GM19193 (cell line): Measurements from ENCODE around the gene ELOVL7.

Experiments
- POLR2A ChIP-seq: IDR thresholded peaks from 4 replicates; pipeline ENCODE4 v1.6.1; 2011; ENCODE audit not compliant: insufficient read depth, insufficient read length; ENCODE audit errors: extremely low read depth

ELOVL7 gene

DNA sequence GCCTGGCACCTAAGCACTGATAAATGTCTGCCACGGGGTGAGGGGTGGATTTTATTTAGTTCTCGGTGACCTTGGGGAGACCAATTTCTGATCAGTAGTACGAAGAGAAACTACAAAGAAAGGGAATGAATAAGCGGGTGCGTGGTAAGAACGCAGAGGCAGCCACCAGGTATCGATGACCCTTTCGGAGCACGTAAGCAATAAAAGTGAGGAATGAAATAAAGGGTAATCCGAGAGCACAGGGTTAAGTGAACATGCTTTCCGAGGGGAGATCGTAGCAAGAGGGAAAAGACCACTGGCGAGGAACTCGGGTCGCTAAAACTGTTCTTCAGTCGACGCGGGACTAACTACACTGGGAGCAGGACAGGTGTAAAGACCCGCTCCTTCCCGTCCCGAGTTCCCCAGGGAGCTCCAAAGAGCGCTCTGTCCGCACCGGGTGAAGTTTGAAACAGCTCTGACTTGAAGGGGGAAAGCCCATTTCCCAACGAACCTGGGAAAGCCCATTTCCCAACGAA lies 1.1 kb downstream of the ELOVL7 start:
- TF ChIP-seq POLR2A: no peak

DNA sequence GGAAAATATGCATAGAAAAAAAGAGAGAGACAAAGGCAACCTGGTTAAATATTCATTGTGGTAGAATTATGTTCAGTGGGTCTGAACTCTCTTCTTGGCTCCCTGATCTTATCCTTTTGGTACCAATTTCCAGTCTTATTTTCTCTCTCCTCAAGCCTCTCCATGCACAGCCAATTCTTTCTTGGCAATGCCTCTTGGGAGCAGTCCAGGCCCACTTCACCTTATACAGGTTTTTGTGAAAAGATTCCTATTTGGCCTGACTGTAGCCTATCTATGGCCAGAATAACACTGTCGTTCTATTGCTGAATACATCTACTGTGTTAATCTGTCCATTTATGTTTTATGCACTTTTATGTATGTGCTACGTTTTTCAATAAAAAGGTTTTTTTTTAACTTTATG lies 2.7 kb downstream of the ELOVL7 start:
- TF ChIP-seq POLR2A: no peak

DNA sequence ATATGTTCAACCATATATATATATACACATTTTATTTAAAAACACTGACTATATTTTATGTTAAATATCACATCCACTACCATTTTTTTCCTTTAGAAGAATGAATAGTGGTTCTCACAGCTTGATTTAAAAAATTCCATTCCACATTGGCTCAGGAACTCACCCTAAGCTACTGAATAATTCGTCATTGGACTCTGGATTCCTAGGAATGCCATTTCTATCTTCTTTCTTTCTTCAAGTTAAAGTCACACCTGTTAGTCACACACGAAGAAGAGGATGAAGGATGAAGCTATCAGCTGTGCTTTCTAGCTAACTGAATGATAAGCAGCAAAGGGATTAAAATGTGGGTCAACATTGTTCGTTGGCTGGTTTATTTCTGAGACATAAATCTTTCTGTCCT lies 7.9 kb downstream of the ELOVL7 start:
- no peak for TF ChIP-seq POLR2A

DNA sequence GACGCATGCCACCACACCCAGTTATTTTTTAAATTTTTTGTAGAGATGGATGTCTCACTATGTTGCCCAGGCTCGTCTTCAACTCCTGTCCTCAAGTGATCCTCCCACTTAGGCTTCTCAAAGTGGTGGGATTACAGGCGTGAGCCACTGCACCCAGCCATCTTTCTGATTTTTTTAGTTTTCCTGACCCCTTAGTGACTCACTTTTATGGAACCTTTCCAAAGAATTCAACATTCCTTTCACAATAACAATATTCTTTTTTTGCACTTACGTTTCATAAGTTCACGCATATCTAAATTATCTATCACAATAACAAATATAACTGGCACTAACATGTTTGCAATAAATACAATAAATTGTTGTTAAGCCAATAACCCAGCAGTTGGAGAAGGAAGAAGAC lies 8.5 kb downstream of the ELOVL7 start:
- TF ChIP-seq POLR2A: no peak

DNA sequence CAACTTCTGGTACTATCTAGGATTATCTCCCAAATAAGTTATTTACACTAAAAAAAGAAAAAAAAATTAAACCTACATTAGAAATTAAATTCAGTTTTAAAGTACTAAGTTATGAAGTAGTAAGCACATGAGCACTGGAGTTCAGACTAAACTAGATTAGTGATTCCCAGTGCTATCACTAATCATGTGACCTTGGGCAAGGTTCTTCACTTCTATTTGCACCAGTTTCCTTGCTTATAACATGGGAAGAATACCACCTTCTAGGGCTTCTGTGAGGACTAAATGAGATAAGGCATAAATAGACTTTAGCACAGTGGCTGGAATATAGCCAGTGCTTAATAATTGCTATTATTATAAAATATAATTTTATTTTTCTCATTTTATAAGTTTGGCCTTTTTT lies 10.5 kb downstream of the ELOVL7 start:
- no peak for TF ChIP-seq POLR2A

DNA sequence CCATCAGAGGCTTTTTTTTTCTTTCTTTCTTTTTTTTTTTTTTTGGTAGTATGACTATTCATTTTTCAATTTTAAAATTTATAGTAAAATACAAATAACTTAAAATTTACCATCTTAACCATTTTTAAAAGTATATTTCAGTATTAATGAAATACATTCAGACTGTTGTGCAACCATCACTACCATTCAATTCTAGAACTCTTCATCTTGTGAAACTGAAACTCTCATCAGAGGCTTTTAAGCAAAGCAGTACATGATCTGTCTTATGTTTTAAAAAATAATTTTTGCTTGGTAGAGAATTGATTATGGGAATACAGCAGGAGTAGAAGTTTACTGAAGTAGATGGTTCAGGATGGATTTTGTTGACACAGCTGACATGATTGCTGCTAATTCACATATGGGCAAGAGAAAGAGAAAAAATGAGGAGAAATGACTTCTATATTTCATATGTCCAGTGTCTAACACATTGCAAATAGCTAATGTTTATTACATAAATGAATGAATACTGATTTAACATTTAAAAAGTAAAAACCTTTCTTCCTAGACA lies 13.4 kb downstream of the ELOVL7 start:
- no peak for TF ChIP-seq POLR2A

DNA sequence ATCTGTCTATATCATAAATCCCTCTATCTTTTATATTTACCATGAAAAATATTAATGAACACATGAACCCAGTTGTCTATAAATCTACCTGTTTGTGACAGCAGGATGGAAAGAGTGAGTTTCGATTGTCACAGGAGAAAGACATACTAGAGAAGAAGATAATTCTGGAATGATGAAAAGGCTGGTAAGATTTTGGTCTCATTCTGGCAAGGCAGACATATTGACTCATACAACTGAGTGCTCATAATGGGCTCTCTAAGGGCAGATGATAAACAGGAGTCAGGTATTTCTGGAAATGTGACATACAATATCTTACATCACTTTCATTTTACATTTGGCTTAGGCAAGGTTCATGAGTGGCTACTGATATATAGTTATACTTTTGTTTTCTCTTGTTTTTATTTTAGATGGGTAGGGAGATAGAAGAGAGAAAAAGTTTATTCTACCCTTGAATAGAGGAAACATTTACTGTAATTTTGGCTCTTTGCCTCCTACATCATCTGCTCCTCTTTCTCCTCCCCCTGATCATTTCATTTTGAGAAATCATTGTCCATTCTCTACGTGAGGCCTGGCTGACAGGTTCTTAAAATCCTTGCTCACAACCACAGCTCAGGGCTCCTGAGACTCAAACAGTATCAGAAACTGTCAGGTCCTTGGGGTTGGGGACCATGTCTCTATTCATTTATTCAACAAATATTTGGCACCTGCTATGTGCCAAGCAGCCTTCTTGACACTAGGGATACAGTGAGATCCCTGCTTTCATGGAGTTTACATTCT lies 14.4 kb downstream of the ELOVL7 start:
- no peak for TF ChIP-seq POLR2A

DNA sequence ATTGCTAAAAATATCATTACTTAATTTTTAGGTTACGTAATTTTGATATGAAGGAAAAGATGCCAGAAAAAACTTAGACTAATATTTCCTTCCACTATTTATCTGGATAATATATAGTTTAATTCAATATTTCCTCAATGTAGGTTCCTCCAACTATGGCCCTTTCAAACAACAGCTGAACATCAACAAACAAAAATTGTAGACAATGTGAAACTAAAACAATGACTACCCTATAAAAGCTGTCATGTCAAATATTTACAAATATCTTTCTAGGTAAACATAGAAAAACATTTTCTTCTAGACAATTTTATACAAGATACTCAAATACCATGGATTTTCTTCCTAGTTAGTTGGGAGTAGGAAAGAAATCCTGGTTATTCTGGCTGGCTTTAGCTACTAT lies 16.9 kb downstream of the ELOVL7 start:
- TF ChIP-seq POLR2A: no peak

DNA sequence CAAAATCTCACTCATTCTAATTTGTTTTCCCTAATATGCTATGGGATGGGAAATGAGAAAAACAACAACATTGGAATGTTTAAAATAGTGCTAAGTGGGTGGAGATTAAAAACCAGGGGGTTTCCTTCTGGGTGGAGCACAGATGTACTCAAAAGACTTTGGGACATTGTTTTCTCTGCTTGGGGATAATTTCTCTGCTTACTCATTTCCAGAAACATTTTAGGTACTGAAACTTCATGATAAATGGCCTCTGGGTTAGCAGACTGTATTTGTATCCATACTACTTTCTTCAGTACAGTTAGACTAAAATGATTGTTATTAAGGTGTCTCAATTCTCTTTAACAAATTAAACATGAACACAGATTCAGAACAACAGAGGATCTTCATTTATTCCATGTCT lies 17.4 kb downstream of the ELOVL7 start:
- TF ChIP-seq POLR2A: no peak

DNA sequence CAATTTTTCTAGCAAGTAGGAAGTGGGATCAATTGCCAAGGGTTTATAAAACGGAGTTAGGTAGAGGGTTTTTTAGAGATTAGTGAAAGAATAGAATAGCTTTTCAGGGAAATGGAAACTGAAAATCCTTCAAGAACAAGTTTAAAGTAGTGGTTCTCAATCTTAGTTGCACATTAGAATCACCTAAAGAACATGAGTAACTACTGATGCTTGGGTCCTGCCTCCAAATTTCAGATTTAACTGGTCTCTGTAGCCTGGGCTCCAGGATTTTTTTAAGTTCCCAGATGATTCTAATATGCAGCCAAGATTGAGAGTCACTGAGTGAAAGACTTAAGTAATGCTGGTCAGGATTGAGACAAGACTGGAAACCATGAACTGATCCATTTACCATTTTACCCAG lies 20.5 kb downstream of the ELOVL7 start:
- TF ChIP-seq POLR2A: no peak

DNA sequence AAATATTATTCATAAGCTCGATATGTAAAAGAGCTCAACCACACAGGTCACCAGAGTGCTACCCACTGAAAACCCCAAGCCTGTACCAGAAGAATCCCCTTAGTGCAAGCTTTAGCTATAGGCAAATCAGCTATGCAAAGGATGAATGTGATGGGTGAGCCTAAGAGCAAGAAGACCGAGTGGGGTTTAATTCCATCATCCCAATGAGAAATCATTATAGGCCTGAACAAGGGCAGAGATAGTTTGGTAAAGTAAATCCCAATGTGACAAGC lies 21.8 kb downstream of the ELOVL7 start:
- no peak for TF ChIP-seq POLR2A

DNA sequence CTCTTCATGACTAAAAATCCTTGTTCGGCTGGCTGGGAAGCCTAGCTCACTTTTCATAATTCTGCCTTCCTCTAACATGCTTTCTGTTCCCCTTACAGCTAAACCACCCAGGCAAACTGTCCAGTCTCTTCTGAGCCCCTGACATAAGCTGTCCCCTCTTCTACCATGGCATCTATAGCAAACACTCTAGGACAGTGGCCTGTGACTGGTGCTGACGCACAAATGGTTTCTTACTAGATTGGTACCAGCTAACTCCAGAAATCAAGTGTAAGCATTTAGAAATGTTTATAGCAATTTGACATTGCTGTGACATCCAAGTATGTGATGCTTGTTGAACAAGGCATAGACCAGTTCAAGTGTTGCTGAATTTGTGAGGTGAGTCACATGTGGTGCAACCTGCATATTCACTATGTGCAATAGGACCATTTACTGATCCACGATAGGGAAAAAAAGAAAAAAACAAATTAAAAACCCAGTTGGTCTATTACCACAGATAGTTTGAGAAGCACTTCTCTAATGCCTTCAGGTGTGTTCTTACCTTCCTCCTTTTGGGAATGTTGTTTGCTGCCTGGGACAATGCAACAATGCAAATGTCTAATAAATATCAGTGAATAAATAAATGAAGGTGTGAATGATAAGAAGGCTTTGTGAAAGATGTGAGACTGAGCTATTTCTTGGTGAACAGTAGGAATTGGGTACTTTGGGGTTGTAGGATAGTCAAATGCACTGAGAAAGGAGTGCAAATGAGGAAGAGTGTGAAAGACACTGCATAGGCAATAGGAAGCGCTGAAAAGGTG lies 22.4 kb downstream of the ELOVL7 start:
- no peak for TF ChIP-seq POLR2A

DNA sequence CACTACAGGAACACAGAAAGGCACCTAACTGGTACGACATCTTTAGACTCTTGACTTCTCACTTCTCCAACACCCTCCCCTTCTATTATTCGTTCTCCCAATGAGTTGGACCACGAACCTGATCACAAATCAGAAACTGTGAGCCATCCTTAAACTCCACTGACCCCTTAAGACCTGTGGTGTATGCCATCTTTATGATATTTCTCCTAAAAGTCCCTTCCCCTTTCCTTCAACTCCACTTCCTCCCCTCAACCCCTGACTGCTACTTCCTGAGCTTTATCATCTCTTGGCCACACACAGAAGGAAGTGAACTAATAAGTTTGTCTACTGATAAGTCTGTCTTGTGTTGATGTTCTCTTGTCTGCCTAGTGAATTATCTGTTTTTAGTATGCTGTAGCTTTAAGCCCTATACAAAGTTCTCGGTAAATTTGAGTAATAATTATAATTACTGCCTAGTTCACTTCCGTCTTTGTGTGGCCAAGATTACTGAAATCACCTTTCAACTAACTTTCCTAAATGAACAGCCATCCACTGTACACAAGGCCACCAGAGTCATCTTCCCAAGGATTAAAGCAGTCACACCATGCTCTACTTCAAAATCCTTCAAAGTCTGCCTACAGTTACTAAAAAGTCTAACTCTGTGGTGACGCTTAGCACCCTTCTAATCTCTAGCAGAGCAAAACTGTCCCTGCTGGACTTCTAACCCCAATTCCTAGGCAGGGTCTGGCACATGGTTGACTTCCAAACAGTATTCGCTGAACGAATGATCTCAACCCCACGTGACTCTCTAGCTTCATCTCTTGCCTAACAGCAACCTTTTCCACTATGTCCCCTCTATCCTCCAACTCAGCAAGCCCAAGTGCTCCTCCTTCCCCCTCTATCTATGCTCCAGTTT lies 23.2 kb downstream of the ELOVL7 start:
- no peak for TF ChIP-seq POLR2A

DNA sequence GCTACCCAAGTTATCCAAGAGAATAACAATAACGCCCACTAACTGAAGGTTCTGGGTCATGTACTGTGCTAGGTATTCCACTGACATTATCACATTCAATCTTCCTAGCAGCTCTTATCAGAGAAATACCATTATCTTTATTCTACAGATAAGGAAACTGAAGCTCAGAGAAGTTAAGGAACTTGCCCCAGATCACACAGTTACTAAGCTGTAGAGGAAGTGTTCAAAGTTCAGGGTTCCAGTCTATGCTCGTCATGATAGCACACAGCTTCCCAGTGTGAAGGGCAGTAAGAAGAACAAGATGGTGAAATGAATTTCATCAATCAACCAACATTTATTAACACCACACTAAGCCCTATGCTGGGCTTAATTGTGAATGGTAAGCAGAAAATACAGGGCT lies 29.6 kb downstream of the ELOVL7 start:
- no peak for TF ChIP-seq POLR2A

DNA sequence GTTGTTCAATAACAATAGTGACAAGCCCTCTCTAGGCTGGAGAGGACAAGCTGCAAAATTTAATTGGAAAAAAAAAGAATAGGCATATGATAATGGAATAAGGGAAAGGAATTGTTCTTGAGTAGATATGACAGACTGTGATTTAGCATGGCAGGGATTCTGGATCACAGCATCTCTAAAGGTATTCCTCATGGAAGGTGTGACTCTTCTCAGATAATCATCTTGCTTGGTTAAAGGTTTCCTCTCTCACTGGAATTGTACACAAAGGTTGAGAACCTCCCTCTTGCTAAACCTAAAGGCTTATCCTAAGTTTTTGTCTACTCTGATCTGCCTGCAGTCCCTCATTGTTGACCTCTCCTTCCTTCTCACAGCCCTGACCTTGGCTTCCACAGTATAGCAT lies 31.6 kb downstream of the ELOVL7 start:
- TF ChIP-seq POLR2A: no peak

DNA sequence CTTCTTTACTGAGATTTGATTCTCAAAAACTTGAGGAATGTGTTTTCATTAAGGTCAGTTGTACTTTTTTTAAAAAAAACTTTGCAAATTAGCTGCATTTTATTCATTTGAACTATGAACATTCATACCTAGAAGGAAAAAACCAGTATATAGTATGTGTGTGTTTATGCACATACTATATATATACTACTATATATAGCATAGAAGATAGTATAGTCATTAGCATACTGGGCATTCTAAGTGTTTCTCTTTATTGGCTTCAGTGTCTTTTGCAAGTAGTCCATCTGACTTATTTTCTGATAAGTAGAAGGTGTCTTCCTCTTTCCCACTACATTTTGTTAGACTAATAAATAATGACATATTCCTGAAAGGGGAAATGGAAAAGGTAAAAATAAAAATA lies 33.0 kb downstream of the ELOVL7 start:
- no peak for TF ChIP-seq POLR2A
